Hematopoietic multipotent progenitor cell treated with erythropoietin and hydrocortisone succinate and interleukin-3 and kit ligand, for 4 days (in vitro differentiated cells): ENCODE measurements around the gene PRDM8.

Source experiments
- DNase-seq: peaks from one replicate; pipeline ENCODE4 v3.0.0-alpha.2; 2015

The PRDM8 gene

GRCh38 chr4:80202190-80202711 lies 4.9 kb downstream of the PRDM8 start:
- peak; percentile 79 for DNase-seq

GRCh38 chr4:80202741-80203553 lies 5.6 kb downstream of the PRDM8 start:
- DNase-seq, result peak; percentile 84

GRCh38 chr4:80204433-80205011 lies 7.2 kb downstream of the PRDM8 start:
- DNase-seq, result no peak

- no peak for DNase-seq
Measured at GRCh38 chr4:80206111-80206510, 8.8 kb downstream of the PRDM8 start.

- no peak for DNase-seq
Measured at GRCh38 chr4:80206521-80207171, 9.3 kb downstream of the PRDM8 start.

GRCh38 chr4:80207172-80207583 lies 9.9 kb downstream of the PRDM8 start:
- no peak for DNase-seq

- no peak for DNase-seq
Measured at GRCh38 chr4:80207664-80208063, 10.4 kb downstream of the PRDM8 start.

- DNase-seq, result no peak
Measured at GRCh38 chr4:80208610-80209339, 11.5 kb downstream of the PRDM8 start.

- no peak for DNase-seq
Measured at GRCh38 chr4:80209340-80209701, 12.0 kb downstream of the PRDM8 start.

GRCh38 chr4:80210549-80210948 lies 13.2 kb downstream of the PRDM8 start:
- no peak for DNase-seq

- no peak for DNase-seq
Measured at GRCh38 chr4:80213117-80213815, 16.0 kb downstream of the PRDM8 start.

GRCh38 chr4:80215449-80216052 lies 18.2 kb downstream of the PRDM8 start:
- DNase-seq, result peak; percentile 77

GRCh38 chr4:80216100-80216761 lies 18.9 kb downstream of the PRDM8 start:
- peak; percentile 30 for DNase-seq

GRCh38 chr4:80219301-80220025 lies 22.2 kb downstream of the PRDM8 start:
- DNase-seq, result no peak

GRCh38 chr4:80220711-80221110 lies 23.4 kb downstream of the PRDM8 start:
- no peak for DNase-seq

GRCh38 chr4:80221161-80221560 lies 23.9 kb downstream of the PRDM8 start:
- DNase-seq, result peak; percentile 70

- DNase-seq, result peak; percentile 17
Measured at GRCh38 chr4:80225595-80225994, 28.3 kb downstream of the PRDM8 start.

- no peak for DNase-seq
Measured at GRCh38 chr4:80226094-80226493, 28.8 kb downstream of the PRDM8 start.

- DNase-seq, result no peak
Measured at GRCh38 chr4:80228460-80228859, 31.2 kb downstream of the PRDM8 start.

GRCh38 chr4:80229128-80229527 lies 31.8 kb downstream of the PRDM8 start:
- DNase-seq, result no peak

GRCh38 chr4:80229590-80229989 lies 32.3 kb downstream of the PRDM8 start:
- no peak for DNase-seq
